ENCODE results near the gene HSPA6. TPM values are rescaled to one million over a fixed set of nuclear protein-coding genes. Genes with fewer than 3 reads are reported as not detected.
"Not testable (repeated sequence)": the region's sequence is repeated elsewhere in the genome, so short reads cannot be mapped to it uniquely, and the experiment has no call there.

Gene HSPA6
- polyA plus RNA-seq, 3 donors: 0.27 to 0.70 (median 0.57) TPM

GRCh38 chr1:161531986-161532643 is 7.8 kb downstream of the HSPA6 start:
- no peak for DNase-seq

DNA sequence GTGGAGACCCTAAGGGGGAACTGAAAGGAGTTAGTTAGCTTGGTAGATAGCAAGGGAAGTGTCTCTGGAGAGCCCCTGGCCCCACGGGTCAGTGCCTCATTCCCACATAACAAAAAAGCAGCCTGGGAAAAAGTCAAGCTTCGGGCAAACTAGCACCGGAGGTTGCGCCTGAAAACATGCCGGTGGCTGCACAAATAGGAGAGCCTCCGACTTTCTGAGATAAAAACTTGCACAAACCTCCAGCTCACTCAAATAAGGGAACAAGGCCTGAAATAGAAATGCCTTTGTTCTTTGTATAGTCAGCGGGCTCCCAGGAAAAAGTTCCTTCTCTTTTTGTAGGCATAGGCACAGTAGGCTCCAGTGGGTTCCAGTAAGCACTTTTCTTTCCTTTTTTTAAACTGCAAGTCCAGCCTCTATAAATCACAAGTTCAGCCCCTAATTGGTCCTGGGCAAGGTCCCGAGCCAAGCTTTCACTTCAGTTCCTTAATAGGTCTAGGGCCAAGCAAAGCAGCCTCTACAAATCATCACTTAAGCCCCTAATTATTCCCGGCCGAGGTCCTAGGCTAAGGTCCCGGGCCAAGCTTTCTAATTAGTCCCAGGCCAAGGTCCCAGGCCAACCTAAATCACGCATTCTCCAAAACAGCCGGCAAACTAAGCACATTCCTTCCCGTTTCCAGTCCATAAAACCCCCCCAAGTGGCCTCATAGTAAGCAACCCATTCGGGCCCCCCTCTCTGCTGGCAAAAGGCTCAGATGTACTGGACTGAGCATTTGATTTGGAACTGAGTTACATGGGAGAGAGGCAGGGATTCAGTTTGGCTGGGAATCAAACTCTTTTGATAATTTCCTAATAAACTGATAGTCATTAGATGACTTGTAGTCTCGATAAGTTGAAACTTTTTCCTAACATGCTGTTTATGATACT is 8.6 kb downstream of the HSPA6 start:
- peak; percentile 82 for DNase-seq

DNA sequence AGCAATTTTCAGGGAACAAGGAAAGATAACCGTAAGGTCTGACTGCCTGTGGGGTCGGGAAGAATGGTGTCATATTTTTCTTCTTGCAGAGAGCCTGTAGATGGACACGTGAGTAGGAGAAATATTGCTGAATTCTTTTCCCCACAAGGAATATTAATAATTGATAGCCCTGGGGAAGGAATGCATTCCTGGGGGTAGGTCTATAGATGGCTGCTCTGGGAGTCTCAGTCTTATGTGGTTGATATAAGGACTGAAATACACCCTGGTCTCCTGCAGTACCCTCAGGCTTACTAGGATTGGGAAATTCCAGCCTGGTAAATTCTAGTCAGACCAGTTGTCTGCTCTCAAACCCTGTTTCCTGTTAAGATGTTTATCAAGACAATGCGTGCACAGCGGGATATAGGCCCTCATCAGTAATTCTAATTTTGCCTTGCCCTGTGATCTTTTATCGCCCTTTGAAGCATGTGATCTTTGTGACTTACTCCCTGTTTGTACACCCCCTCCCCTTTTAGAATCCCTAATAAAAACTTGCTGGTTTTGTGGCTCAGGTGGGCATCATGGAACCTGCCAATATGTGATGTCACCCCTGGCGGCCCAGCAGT is 12.8 kb downstream of the HSPA6 start:
- not testable (repeated sequence) for DNase-seq

DNA sequence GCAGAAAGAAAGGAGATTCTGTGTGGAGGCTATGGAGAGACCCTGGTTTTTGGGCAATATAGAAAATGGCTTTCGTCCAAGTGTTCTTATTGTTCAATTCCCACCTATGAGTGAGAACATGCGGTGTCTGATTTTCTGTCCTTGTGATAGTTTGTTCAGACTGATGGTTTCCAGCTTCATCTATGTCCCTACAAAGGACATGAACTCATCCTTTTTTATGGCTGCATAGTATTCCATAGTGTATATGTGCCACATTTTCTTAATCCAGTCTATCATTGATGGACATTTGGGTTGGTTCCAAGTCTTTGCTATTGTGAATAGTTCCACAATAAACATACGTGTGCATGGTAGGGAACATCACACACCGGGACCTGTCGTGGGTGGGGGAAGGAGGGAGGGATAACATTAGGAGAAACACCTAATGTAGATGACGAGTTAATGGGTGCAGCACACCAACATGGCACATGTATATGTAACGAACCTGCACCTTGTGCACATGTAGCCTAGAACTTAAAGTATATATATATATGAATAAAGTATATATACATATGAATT is 14.7 kb downstream of the HSPA6 start:
- not testable (repeated sequence) for DNase-seq

- DNase-seq: peak; percentile 48
Observed at GRCh38 chr1:161539731-161540569, 15.6 kb downstream of the HSPA6 start.

- DNase-seq: not testable (repeated sequence)
Observed at GRCh38 chr1:161540570-161540960, 16.2 kb downstream of the HSPA6 start.

GRCh38 chr1:161542091-161542559 is 17.8 kb downstream of the HSPA6 start:
- not testable (repeated sequence) for DNase-seq

DNA sequence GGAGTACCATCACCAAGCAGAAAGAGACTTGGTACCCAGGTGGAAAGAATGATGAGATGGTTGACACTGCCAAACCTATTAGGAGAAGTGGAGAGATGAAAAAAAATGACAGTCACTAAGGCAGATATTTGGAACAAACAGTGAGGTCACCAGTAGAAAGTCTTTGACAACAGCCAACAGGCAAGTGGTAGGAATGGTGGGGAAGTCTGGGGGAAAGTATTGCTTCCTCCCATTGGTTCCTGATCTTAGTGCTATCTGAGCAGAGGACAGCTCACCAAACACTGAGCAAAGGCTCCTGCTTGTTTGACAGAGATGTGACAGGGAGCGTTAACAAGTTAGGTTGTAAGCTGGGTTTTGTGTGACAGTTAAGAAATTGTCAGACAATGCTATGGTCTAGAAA is 18.8 kb downstream of the HSPA6 start:
- DNase-seq: not testable (repeated sequence)

- not testable (repeated sequence) for DNase-seq
Observed at GRCh38 chr1:161545005-161545731, 20.8 kb downstream of the HSPA6 start.

- not testable (repeated sequence) for DNase-seq
Observed at GRCh38 chr1:161547995-161548741, 23.8 kb downstream of the HSPA6 start.

GRCh38 chr1:161548749-161549406 is 24.5 kb downstream of the HSPA6 start:
- DNase-seq: not testable (repeated sequence)

DNA sequence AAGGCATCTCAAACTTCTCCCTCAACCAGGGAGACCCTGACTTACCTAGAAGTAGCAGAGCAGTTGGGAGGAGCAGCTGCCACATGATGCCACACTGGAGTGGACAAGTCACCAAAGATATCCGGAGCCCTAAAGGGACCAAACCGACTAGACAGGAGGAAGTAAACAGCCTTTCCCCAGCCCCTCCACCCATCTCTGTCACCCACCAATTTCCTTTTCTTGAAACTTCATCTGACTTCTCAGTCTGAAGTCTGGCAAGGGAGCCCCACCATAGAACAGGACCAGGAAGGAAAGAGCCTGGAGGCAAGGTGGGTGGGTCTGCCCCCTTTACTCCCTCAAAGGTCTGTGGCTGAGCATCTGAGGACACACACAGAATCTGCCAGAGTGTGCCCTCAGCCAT is 25.3 kb downstream of the HSPA6 start, which contains the start of gene FCGR3A:
Gene FCGR3A, minus strand, starts transcription at position 167 of the 400 bp plus-strand sequence. Its CDS starts 82 bp downstream, at position 85.
- DNase-seq: no peak

DNA sequence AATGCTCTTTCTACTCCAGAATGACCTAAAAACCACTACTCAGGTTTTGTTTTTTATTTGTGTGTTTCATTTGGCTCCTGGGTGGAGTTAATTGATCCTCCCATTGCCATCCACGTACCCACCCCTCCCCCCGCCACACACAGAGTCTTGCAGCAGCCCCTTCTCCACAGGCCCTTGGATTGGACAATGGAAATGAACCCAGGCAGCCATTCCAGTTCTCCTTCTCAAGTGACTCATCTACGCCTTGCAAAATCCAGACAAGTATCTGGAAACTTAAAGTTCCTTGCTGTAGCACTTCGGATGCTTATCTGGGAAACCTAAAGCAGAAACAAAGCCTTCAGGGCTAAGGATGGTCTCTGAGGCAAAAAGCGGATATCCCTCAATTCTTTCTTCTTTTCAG is 26.6 kb downstream of the HSPA6 start:
- not testable (repeated sequence) for DNase-seq

DNA sequence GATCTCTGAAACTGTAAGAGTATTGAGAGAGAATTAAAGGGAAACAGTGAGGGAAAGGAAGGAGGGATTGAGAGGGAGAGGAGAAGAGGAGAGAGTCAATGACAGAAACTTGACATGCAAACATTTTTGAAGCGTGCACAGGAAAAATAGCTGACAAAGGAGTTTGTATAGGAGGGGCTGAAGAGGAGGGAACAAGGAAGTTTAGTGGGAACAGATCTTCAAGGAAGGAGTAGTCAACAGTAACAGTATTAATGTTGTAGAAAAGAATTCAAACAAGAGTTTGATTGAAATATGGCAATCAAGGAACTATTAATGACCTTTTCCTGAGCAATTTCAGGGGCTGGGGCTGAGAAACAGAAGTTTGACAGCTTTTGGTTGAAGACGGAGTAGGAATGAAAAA is 29.3 kb downstream of the HSPA6 start:
- DNase-seq: not testable (repeated sequence)

GRCh38 chr1:161554340-161554739 is 30.0 kb downstream of the HSPA6 start:
- not testable (repeated sequence) for DNase-seq

- DNase-seq: not testable (repeated sequence)
Observed at GRCh38 chr1:161554815-161555417, 30.6 kb downstream of the HSPA6 start.

DNA sequence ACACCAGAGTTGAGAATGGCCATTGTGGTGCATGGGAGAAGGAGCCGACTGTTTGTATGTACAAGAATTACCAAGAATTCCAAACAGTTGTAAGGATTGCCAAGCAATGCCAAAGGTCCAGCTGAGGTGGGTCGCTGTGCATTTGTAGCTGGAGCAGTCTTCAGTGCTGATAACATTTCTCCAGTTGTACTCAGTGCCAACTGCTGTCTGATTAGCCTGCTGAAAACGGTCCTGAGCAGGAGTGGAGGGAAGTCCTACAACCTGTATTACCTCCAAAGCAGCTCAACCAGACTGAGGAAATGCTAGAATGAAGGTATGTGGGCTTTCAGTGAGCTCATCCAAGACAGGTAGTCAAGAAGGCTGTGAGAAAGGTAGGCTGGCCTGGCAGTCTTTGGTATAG is 31.8 kb downstream of the HSPA6 start:
- DNase-seq: not testable (repeated sequence)

GRCh38 chr1:161556990-161557389 is 32.6 kb downstream of the HSPA6 start:
- not testable (repeated sequence) for DNase-seq
